ENCODE data around the gene FXYD4. TPM values are rescaled to one million over a fixed set of nuclear protein-coding genes. Genes with fewer than 3 reads are reported as not detected.
"Not testable (repeated sequence)": the region's sequence is repeated elsewhere in the genome, so short reads cannot be mapped to it uniquely, and the experiment has no call there.

Gene FXYD4
- total and polyA plus RNA-seq, 2 experiments from 2014 or later = not detected

DNA sequence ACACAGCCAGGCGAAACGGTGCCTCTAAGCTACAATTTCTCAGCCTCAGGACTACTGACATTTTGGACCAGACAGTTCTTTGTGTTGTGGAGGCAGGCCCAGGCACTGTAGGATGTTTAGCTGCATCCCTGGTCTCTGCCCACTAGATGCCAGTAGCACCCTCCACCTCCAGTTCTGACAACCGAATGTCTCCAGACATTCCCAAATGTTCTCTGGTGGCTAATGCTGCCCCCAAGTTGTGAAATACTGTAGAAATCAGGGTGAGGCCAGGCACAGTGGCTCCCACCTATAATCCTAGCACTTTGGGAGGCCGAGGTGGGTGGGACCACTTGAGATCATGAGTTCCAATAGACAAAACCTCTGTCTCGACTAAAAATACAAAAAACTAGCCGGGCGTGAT, 19.3 kb downstream of the FXYD4 start:
- peaks cover 82% of the 10 kb centered on the region for H3K79me2 ChIP-seq (ENCODE audit: insufficient read depth)
- peaks cover 73% of the 10 kb centered on the region for H3K36me3 ChIP-seq (ENCODE audit: low read depth)
- H3K27me3 ChIP-seq (replicated peaks; ENCODE audit: insufficient read depth) = no peaks in the 10 kb centered on the region
- no peak for TF ChIP-seq EZH2 (IDR thresholded peaks at IDR 0.05; ENCODE audit: insufficient read depth, poor library complexity, severe bottlenecking)
- no peak for TF ChIP-seq EZH2phosphoT487 (IDR thresholded peaks at IDR 0.05; ENCODE audit: insufficient read depth, low read depth)
- WGBS, 2 experiments (ENCODE audit: low coverage in 1 of 2, low lambda C conversion rate in 2 of 2, missing lambda C conversion rate in 2 of 2) = 65 to 67% methylated on average over 7 of the region's 7 CpGs
- DNase-seq = peak; percentile 78
- no peak overlapping the region for H2AFZ ChIP-seq
- H3K9me2 ChIP-seq (ENCODE audit: insufficient read depth) = no peaks in the 10 kb centered on the region
- no peak overlapping the region for H3K4me3 ChIP-seq
- peaks cover 49% of the 10 kb centered on the region for H3F3A ChIP-seq (ENCODE audit: insufficient read depth)
- H3K9me3 ChIP-seq (ENCODE audit: low read depth) = no peaks in the 10 kb centered on the region
- no peak overlapping the region for H3K9ac ChIP-seq
- in situ Hi-C loops (cut with MboI) = no loop called here
- H3K4me1 ChIP-seq (ENCODE audit: insufficient read depth) = peaks cover 7% of the 10 kb centered on the region; the same call in 1 of the 2 replicates
- H4K20me1 ChIP-seq (ENCODE audit: insufficient read depth) = 0 out of 2 replicates have a peak, but pooled peaks cover 3% of the 10 kb centered on the region
- peak overlapping the region; percentile 40 for H3K27ac ChIP-seq
- H3K4me2 ChIP-seq (ENCODE audit: unreplicated experiment) = no peak overlapping the region

GRCh38 chr10:43391496-43391895, 20.1 kb downstream of the FXYD4 start:
- no peaks in the 10 kb centered on the region for H4K20me1 ChIP-seq (ENCODE audit: insufficient read depth)
- in situ Hi-C loops (cut with MboI) = no loop called here
- no peak for DNase-seq
- H3K4me1 ChIP-seq (ENCODE audit: insufficient read depth) = peaks cover 11% of the 10 kb centered on the region; the same call in 1 of the 2 replicates
- peaks cover 66% of the 10 kb centered on the region for H3K36me3 ChIP-seq (ENCODE audit: low read depth)
- H3K9me2 ChIP-seq (ENCODE audit: insufficient read depth) = no peaks in the 10 kb centered on the region
- H3F3A ChIP-seq (ENCODE audit: insufficient read depth) = peaks cover 42% of the 10 kb centered on the region
- no peaks in the 10 kb centered on the region for H3K27me3 ChIP-seq (replicated peaks; ENCODE audit: insufficient read depth)
- 0 out of 2 replicates have a peak overlapping the region, but pooled peaks have one; percentile 40 for H3K27ac ChIP-seq
- H3K9ac ChIP-seq = no peak overlapping the region
- H3K9me3 ChIP-seq (ENCODE audit: low read depth) = no peaks in the 10 kb centered on the region
- H2AFZ ChIP-seq = no peak overlapping the region
- no peak overlapping the region for H3K4me3 ChIP-seq
- TF ChIP-seq EZH2phosphoT487 (IDR thresholded peaks at IDR 0.05; ENCODE audit: insufficient read depth, low read depth) (no peak), EZH2 (IDR thresholded peaks at IDR 0.05; ENCODE audit: insufficient read depth, poor library complexity, severe bottlenecking) (no peak)
- H3K79me2 ChIP-seq (ENCODE audit: insufficient read depth) = peaks cover 89% of the 10 kb centered on the region
- no peak overlapping the region for H3K4me2 ChIP-seq (ENCODE audit: unreplicated experiment)
- 96 to 98% methylated on average over 5 to 6 of the region's 6 CpGs for WGBS, 2 experiments (ENCODE audit: low coverage in 1 of 2, low lambda C conversion rate in 2 of 2, missing lambda C conversion rate in 2 of 2)

GRCh38 chr10:43392748-43393147, 21.3 kb downstream of the FXYD4 start:
- in situ Hi-C loops (cut with MboI) = no loop called here
- no peak overlapping the region for H2AFZ ChIP-seq
- H3K9ac ChIP-seq = no peak overlapping the region
- DNase-seq = no peak
- no peak overlapping the region for H3K4me2 ChIP-seq (ENCODE audit: unreplicated experiment)
- H3K9me2 ChIP-seq (ENCODE audit: insufficient read depth) = no peaks in the 10 kb centered on the region
- H3K27ac ChIP-seq = no peak overlapping the region
- H3K9me3 ChIP-seq (ENCODE audit: low read depth) = no peaks in the 10 kb centered on the region
- TF ChIP-seq EZH2 (IDR thresholded peaks at IDR 0.05; ENCODE audit: insufficient read depth, poor library complexity, severe bottlenecking) = no peak
- no peak for TF ChIP-seq EZH2phosphoT487 (IDR thresholded peaks at IDR 0.05; ENCODE audit: insufficient read depth, low read depth)
- peaks cover 14% of the 10 kb centered on the region for H3K4me1 ChIP-seq (ENCODE audit: insufficient read depth)
- WGBS, 2 experiments (ENCODE audit: low coverage in 1 of 2, low lambda C conversion rate in 2 of 2, missing lambda C conversion rate in 2 of 2) = 94% methylated on average over 3 of the region's 3 CpGs
- peaks cover 97% of the 10 kb centered on the region for H3K79me2 ChIP-seq (ENCODE audit: insufficient read depth)
- H3K27me3 ChIP-seq (replicated peaks; ENCODE audit: insufficient read depth) = no peaks in the 10 kb centered on the region
- no peaks in the 10 kb centered on the region; the same call in 1 of the 2 replicates for H4K20me1 ChIP-seq (ENCODE audit: insufficient read depth)
- H3K4me3 ChIP-seq = no peak overlapping the region
- H3F3A ChIP-seq (ENCODE audit: insufficient read depth) = peaks cover 38% of the 10 kb centered on the region
- H3K36me3 ChIP-seq (ENCODE audit: low read depth) = peaks cover 54% of the 10 kb centered on the region

GRCh38 chr10:43393186-43393585, 21.8 kb downstream of the FXYD4 start:
- DNase-seq; in situ Hi-C loops (cut with MboI); H3K9ac ChIP-seq; H3K4me2 ChIP-seq (ENCODE audit: unreplicated experiment); H3K27ac ChIP-seq; H3K9me2 ChIP-seq (ENCODE audit: insufficient read depth); H4K20me1 ChIP-seq (ENCODE audit: insufficient read depth); H3K9me3 ChIP-seq (ENCODE audit: low read depth); H3K4me3 ChIP-seq; H2AFZ ChIP-seq; H3K27me3 ChIP-seq (replicated peaks; ENCODE audit: insufficient read depth): not testable (repeated sequence)
- Histone ChIP-seq H3K79me2 (ENCODE audit: insufficient read depth) (peaks cover 97% of the 10 kb centered on the region), H3K36me3 (ENCODE audit: low read depth) (peaks cover 49% of the 10 kb centered on the region), H3K4me1 (ENCODE audit: insufficient read depth) (peaks cover 19% of the 10 kb centered on the region), H3F3A (ENCODE audit: insufficient read depth) (peaks cover 33% of the 10 kb centered on the region)
- WGBS, 2 experiments (ENCODE audit: low coverage in 1 of 2, low lambda C conversion rate in 2 of 2, missing lambda C conversion rate in 2 of 2) = 90 to 93% methylated on average over 11 of the region's 11 CpGs

Measured in GM23248 (cell line).